K562 (cell line): Measurements from ENCODE around the gene PGS1.

Experiments
- DACH1 ChIP-seq: fragments of 450-650 bp; IDR thresholded peaks from 2 replicates; pipeline ENCODE4 v1.6.1; 2018; ENCODE audit not compliant: partially characterized antibody
- RNF2 ChIP-seq: sonication (generic); IDR thresholded peaks from 2 replicates; pipeline ENCODE4 v1.6.1; 2016
- SIN3A ChIP-seq, 2 experiments: fragments of 150-350 bp in 1 of 2; IDR thresholded peaks; 2 replicates each; pipeline ENCODE4 v1.6.1; 2011 to 2016; ENCODE audit warnings: borderline replicate concordance in 2 of 2, low read depth in 2 of 2, low read length in 2 of 2, mild to moderate bottlenecking in 2 of 2, moderate library complexity in 2 of 2; ENCODE audit not compliant: control insufficient read depth in 1 of 2

DNA sequence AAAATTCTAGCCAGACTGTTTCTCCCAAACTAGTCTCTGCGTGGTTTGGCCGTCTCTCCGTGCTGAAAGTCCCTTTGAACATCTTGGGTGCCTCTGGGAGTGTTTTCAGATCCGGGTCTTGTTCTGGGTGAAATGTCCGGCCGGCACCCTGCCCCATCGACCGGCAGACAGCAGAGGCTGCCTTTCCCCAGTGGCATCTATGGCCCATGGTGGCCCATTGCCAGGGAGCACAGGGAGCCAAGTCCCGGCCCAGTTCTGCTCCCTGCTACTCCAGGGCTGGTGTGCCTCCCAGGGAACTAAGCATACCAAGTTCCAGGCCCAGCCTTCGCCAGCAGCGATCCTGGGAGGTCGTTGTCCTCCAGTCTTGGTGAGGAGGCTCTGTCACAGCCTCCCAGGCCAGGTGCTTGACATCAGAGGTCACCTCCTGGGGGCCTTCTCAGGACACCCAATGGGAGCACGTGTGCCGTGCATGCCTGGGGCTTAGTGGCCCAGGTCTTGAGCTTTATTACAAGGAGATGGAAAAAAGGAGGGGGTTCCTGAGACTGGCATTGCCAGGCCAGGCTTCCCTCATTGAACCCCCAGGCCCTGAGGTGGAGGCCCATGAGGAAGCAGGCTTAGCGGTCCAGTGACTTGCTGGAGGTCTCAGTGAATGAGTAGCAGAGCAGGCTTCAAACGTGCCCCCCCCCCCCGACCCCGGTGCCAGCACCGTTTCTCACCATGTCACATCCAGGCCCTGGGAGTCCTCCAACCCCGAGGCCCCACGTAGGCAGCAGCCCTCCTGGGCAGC, 54.0 kb downstream of the PGS1 start:
- TF ChIP-seq DACH1 (no peak), RNF2 (no peak), SIN3A (IDR thresholded peaks at IDR 0.05; ENCODE audit: borderline replicate concordance in 2 of 2, control insufficient read depth in 1 of 2, low read depth in 2 of 2, low read length in 2 of 2) (no peak)
